HepG2 (cell line): ENCODE results near the gene NT5DC1. TPM values are rescaled to one million over a fixed set of nuclear protein-coding genes. Genes with fewer than 3 reads are reported as not detected.
A peak's percentile ranks its signal among the peaks of the same experiment; 100 is the strongest.

ENCODE experiments used
- CBFB ChIP-seq: sonication (generic); formaldehyde crosslinking; IDR thresholded peaks from 2 replicates; pipeline ENCODE4 v1.4.0; 2020; ENCODE audit warnings: missing genetic modification reagents
- CENPT ChIP-seq: sonication (generic); formaldehyde crosslinking; IDR thresholded peaks from 2 replicates; pipeline ENCODE4 v1.8.0; 2022; ENCODE audit warnings: low read depth, mild to moderate bottlenecking, moderate library complexity, missing genetic modification reagents
- CREBL2 ChIP-seq: sonication (generic); formaldehyde crosslinking; IDR thresholded peaks from 2 replicates; pipeline ENCODE4 v1.8.1; 2023; ENCODE audit warnings: missing genetic modification reagents, mild to moderate bottlenecking, borderline replicate concordance
- HOXD1 ChIP-seq: sonication (generic); formaldehyde crosslinking; IDR thresholded peaks from 2 replicates; pipeline ENCODE4 v1.5.0; 2020; ENCODE audit warnings: missing genetic modification reagents
- ISL2 ChIP-seq: sonication (generic); formaldehyde crosslinking; IDR thresholded peaks from 2 replicates; pipeline ENCODE4 v1.5.0; 2020; ENCODE audit warnings: missing genetic modification reagents
- SETDB1 ChIP-seq: sonication (generic); formaldehyde crosslinking; IDR thresholded peaks from 2 replicates; pipeline ENCODE4 v1.5.1; 2020; ENCODE audit warnings: missing genetic modification reagents, mild to moderate bottlenecking, borderline replicate concordance
- SOX13 ChIP-seq, 3 experiments: fragments of 450-650 bp in 1 of 3; sonication (generic) in 1 of 3; formaldehyde crosslinking in 1 of 3; IDR thresholded peaks in 2 of 3; conservative IDR thresholded peaks in 1 of 3; 2 replicates each; pipeline versions ENCODE4 v1.5.0 to v1.6.1; 2016 to 2020; ENCODE audit warnings: antibody characterized with exemption in 1 of 3, mild to moderate bottlenecking in 1 of 3, missing compliant biosample characterization in 1 of 3, missing genetic modification reagents in 1 of 3, moderate library complexity in 1 of 3
- SP5 ChIP-seq: IDR thresholded peaks from 2 replicates; pipeline ENCODE4 v1.6.1; 2016; ENCODE audit warnings: low read depth, borderline replicate concordance
- TP53 ChIP-seq: sonication (generic); formaldehyde crosslinking; conservative IDR thresholded peaks from 2 replicates; pipeline ENCODE4 v1.4.0; 2020; ENCODE audit warnings: missing genetic modification reagents
- ZBED4 ChIP-seq: sonication (generic); formaldehyde crosslinking; IDR thresholded peaks from 2 replicates; pipeline ENCODE4 v1.4.0; 2020; ENCODE audit warnings: missing genetic modification reagents, borderline replicate concordance
- ZNF253 ChIP-seq: sonication (generic); formaldehyde crosslinking; IDR thresholded peaks from 2 replicates; pipeline ENCODE4 v1.8.0; 2022; ENCODE audit warnings: mild to moderate bottlenecking, missing genetic modification reagents, borderline replicate concordance
- ZNF350 ChIP-seq: sonication (generic); formaldehyde crosslinking; IDR thresholded peaks from 2 replicates; pipeline ENCODE4 v1.4.0; 2020; ENCODE audit warnings: mild to moderate bottlenecking, low read depth, missing genetic modification reagents, borderline replicate concordance
- ZNF710 ChIP-seq: sonication (generic); formaldehyde crosslinking; IDR thresholded peaks from 2 replicates; pipeline ENCODE4 v1.5.0; 2020; ENCODE audit warnings: mild to moderate bottlenecking, missing genetic modification reagents, borderline replicate concordance
- polyA plus RNA-seq, 8 experiments: library from polyadenylated mRNA; depleted of rRNA in 3 of 8; stranded (reverse) in 7 of 8; unstranded in 1 of 8; fragments of >200 nt; fragmentation: Illumina TruSeq in 4 of 8; extraction: Trizol in 4 of 8; gene quantifications; 2 replicates each; pipeline versions ENCODE4 v1.2.1 to v1.2.3, GENCODE V29; 2011 to 2016; ENCODE audit warnings: low read depth in 4 of 8, missing spikeins in 1 of 8, mixed read lengths in 1 of 8; ENCODE audit not compliant: insufficient read depth in 1 of 8
- total RNA-seq, 5 experiments: library from RNA; depleted of rRNA; stranded (reverse); fragments of >200 nt; fragmentation: Illumina TruSeq; extraction: Trizol; gene quantifications; 2 replicates each; pipeline ENCODE4 v1.2.3, GENCODE V29; 2016; ENCODE audit warnings: low read depth in 1 of 5
- TF ChIP-seq, protein P1 (sequence below): sonication (generic); formaldehyde crosslinking; conservative IDR thresholded peaks from 2 replicates; pipeline ENCODE4 v1.4.0; 2020; ENCODE audit warnings: mild to moderate bottlenecking, missing genetic modification reagents, moderate library complexity
- TF ChIP-seq, protein P2 (sequence below): IDR thresholded peaks from 2 replicates; pipeline ENCODE4 v1.6.1; 2016; ENCODE audit warnings: low read depth, control low read depth

The NT5DC1 gene
- total and polyA plus RNA-seq, 2 of the 13 experiments (the other 11 are each of a cell fraction or from before 2014, with no cell fraction given), result 27.0 to 56.1 TPM

DNA sequence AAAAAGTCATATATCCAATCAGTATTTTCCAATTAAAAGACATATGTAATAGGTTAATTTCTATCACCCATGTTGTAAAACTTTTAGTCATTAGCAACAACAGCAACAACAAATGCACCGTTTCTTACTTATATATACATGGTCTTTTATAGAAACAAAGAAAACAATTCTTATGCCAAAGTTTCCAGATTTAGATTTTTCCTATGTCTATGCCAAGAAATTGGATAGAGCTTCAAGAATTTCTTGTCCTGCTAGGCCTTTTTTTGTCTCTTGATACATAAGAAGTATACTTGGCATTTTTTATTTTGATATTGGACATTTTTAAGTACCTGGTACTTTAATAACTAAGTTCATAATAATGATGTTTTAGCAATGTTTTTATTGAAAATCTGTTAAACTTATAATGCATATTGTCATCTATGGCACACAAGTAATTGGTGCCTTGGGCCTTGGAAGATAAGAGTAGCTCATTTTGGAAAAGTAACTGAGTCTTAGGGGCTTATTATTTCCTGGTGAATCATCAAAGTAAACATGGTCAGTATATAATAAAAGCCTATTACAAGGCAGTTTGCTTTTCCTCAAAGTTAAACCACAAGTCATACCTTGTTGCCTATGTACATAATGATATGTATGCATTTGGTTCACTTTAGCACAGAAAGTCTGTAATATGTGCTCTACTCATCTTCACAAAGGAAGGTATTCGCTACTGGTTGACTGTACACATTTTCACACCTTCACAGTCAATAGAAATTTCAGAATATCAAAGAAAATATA, 29.9 kb upstream of the NT5DC1 start (continued):
- TF ChIP-seq SETDB1 (CRISPR knock-in tag) (no peak), ZNF710 (CRISPR knock-in tag) (no peak), HOXD1 (CRISPR knock-in tag) (no peak), CBFB (CRISPR knock-in tag) (no peak), ISL2 (CRISPR knock-in tag) (peak; percentile 59; the same call in 1 of the 2 replicates), CREBL2 (no peak), SOX13 (IDR thresholded peaks at IDR 0.05) (no peak), SOX13 (CRISPR knock-in tag; conservative IDR thresholded peaks at IDR 0.05 in 1 of 2, IDR thresholded peaks at IDR 0.05 in 1 of 2) (peak in 1 of 2 experiments; percentile 62; a peak in 1 of 4 replicates), SP5 (CRISPR knock-in tag) (no peak), ZBED4 (CRISPR knock-in tag) (no peak), CENPT (CRISPR knock-in tag) (no peak), ZNF253 (CRISPR knock-in tag) (no peak), ZNF350 (CRISPR knock-in tag) (no peak), TP53 (CRISPR knock-in tag) (no peak)
- TF ChIP-seq, protein P1, sequence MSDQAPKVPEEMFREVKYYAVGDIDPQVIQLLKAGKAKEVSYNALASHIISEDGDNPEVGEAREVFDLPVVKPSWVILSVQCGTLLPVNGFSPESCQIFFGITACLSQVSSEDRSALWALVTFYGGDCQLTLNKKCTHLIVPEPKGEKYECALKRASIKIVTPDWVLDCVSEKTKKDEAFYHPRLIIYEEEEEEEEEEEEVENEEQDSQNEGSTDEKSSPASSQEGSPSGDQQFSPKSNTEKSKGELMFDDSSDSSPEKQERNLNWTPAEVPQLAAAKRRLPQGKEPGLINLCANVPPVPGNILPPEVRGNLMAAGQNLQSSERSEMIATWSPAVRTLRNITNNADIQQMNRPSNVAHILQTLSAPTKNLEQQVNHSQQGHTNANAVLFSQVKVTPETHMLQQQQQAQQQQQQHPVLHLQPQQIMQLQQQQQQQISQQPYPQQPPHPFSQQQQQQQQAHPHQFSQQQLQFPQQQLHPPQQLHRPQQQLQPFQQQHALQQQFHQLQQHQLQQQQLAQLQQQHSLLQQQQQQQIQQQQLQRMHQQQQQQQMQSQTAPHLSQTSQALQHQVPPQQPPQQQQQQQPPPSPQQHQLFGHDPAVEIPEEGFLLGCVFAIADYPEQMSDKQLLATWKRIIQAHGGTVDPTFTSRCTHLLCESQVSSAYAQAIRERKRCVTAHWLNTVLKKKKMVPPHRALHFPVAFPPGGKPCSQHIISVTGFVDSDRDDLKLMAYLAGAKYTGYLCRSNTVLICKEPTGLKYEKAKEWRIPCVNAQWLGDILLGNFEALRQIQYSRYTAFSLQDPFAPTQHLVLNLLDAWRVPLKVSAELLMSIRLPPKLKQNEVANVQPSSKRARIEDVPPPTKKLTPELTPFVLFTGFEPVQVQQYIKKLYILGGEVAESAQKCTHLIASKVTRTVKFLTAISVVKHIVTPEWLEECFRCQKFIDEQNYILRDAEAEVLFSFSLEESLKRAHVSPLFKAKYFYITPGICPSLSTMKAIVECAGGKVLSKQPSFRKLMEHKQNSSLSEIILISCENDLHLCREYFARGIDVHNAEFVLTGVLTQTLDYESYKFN (CRISPR knock-in tag), result peak; percentile 34; the same call in 1 of the 2 replicates
- TF ChIP-seq, protein P2, sequence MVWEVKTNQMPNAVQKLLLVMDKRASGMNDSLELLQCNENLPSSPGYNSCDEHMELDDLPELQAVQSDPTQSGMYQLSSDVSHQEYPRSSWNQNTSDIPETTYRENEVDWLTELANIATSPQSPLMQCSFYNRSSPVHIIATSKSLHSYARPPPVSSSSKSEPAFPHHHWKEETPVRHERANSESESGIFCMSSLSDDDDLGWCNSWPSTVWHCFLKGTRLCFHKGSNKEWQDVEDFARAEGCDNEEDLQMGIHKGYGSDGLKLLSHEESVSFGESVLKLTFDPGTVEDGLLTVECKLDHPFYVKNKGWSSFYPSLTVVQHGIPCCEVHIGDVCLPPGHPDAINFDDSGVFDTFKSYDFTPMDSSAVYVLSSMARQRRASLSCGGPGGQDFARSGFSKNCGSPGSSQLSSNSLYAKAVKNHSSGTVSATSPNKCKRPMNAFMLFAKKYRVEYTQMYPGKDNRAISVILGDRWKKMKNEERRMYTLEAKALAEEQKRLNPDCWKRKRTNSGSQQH (CRISPR knock-in tag), result no peak
